Esophagus mucosa (tissue), 1 donor: ENCODE results near the gene KRT14. TPM values are rescaled to one million over a fixed set of nuclear protein-coding genes. Genes with fewer than 3 reads are reported as not detected.
"Not testable (repeated sequence)": the region's sequence is repeated elsewhere in the genome, so short reads cannot be mapped to it uniquely, and the experiment has no call there.

ENCODE experiments used
- ATAC-seq: fragments of 200-7000 bp; cut with Tn5 transposase; one replicate; pipeline ENCODE4 v1.9.1; 2020
- total RNA-seq: library from RNA; stranded (reverse); gene quantifications from one replicate; pipeline ENCODE4 v1.2.4, GENCODE V29; 2023
- donor health status: DM: yes; HTN: yes; CAD: no.

Gene KRT14
- total RNA-seq, 1 donor from 2014 or later, result 5,105 TPM

GRCh38 chr17:41600318-41600717 lies 13.6 kb upstream of the KRT14 start:
- ATAC-seq, result no peak

GRCh38 chr17:41599680-41600079 lies 13.0 kb upstream of the KRT14 start:
- no peak for ATAC-seq

- ATAC-seq, result peak; percentile 55
Observed at GRCh38 chr17:41595585-41595984, 8.9 kb upstream of the KRT14 start.

DNA sequence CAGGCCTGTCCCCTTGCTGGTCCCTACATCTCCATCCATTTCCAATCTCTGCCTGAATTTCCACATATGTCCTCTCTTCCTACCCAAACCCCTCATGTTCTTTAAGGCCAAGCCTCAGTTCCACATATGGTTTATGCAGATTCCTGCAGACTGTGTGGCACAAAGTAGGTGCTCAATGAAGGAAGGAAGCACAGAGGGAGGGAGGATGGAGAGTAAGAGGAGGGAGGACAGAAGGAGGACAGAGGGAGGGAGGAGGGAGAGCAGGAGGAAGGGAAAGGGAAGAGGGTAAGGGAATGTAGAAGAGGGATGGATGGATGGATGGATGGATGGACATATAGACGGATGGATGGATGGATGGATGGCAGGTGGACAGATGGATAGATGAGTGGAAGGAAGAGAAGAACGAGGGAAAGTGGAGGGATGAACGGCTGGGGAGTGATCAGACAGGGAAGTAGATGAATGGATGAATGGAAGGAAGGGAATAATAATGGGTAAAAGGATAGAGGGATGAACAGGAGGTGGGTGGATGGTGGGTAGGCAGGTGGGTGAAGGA lies 7.7 kb upstream of the KRT14 start:
- ATAC-seq, result no peak

GRCh38 chr17:41593306-41593981 lies 6.7 kb upstream of the KRT14 start:
- no peak for ATAC-seq

- no peak for ATAC-seq
Observed at GRCh38 chr17:41592601-41593305, 6.1 kb upstream of the KRT14 start.

- peak; percentile 12 for ATAC-seq
Observed at GRCh38 chr17:41589301-41589700, 2.6 kb upstream of the KRT14 start.

- peak; percentile 59 for ATAC-seq
Observed at GRCh38 chr17:41588126-41588810, 1.6 kb upstream of the KRT14 start.

DNA sequence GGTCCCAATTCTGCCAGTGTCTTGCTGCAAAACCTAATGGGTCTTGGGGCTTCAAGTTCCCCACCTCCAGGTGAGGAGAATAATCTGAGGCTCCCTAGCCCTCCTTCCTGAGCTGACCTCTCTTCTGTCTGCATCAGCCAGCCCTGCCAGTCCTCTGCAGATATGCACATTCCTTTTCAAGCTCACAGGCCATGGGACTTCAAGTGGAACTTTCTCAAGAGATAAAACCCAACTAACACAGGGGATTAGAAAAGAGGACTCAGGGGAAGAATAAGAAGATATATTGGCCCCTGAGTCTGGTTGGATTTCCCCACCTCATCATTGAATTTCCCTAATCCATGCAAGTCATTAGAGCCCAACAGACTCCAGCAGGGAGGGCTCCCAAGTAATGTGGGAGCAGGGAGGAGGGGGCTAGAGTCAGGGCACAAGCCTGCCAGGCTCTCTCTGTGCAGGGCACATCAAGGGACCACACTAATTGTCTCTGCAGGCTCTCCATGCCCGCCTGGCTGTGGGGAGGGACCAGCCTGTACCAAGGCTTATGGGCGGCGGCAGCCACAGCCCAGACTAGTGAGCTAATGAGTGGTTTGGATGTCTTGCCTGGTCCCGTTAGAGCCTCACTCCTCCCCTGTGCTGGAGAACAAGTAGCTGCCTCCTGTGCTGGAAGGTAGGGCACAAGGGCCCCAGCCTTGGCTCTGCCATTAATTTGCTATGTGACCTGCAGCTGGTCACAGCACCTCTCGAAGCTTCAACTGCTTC lies 1.2 kb downstream of the KRT14 start:
- ATAC-seq, result peak; percentile 31

DNA sequence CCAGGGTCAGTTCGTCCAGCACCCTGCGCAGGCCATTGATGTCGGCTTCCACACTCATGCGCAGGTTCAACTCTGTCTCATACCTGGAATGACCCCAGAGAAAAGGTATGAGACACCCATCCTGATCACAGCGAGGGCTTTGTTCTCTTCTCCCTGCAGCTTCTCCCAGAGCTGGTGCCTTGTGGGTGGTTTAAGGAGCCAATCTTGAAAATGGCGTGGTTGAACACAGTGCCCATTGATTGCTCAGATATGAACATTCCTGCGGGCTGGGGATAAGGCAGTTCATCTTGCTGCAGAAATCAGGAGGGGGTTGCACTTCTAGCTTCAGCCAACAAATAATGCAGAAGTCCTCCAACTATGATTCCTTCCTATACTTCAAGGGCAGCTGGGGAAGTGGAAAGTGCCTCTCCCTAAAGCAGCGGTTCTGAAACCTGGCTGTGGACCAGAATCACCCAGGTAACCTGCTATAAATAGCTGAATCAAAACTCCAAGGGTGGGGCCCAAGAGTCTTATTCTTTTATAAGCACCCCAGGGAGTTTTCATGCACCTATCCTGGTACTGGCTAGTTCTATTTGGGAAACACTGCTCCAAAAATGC lies 2.3 kb downstream of the KRT14 start:
- ATAC-seq, result not testable (repeated sequence)

DNA sequence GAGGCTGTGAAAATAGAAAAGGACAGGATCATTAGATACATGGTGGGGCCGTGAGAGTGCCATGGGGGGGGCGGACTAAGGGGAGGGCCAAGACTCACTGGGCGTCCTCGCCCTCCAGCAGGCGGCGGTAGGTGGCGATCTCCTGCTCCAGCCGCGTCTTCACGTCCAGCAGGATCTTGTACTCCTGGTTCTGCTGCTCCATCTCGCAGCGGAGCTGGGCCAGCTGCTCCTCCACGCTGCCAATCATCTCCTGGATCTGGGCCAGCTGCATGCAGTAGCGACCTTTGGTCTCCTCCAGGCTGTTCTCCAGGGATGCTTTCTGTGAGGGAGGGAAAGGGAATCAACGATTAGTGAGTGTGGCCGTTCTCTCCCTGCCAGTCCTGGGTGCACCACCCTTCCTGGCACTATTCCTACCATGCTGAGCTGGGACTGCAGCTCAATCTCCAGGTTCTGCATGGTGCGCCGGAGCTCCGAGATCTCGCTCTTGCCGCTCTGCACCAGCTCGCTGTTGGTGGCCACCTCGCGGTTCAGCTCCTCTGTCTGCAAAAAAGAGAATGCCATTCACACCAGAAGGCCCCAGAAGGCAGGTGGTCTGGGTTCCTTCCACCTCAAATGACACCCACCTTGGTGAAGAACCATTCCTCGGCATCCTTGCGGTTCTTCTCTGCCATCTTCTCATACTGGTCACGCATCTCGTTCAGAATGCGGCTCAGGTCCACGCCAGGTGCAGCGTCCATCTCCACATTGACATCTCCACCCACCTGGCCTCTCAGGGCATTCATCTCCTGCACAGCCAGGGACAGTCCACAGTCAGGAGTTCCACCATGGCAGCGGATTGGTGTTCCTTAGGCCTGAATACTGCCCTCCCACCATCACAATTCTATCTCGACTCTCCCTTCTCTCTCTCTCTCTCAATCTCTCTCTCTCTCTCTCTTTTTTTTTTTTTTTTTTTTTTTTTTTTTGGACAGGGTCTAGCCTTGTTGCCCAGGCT lies 3.3 kb downstream of the KRT14 start:
- ATAC-seq, result no peak

GRCh38 chr17:41582061-41582968 lies 4.4 kb downstream of the KRT14 start:
- ATAC-seq, result not testable (repeated sequence)

DNA sequence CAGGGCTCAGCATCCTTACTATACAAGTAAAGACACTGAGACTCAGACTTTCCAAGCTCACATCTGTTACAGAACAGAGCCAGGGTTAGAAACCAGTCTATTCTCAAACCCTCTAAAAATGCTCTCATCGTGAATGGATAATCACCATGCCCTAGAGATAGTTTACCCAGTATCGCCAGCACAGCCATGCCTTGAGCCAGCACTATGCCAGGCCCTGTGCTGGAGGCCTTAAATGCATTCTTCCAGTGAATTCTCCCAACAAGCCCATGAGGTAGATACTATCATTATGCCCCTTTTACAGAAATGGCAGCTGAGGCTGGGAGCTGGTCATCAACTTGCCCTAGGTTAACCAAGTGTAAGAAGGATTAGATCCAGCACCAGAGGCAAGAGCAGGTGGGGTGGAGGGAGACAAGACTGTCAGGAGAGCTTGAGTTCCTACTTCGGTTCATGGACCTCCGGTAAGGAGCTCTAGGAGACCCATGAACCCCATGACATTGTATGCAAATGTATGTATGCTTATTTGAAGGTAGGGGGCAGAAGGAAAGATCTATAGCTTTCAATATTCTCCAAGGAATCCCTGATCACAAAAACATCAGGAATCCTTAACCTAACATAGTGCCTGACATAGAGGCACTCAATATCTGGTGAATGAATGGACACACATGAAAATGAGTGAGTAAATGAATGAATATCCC lies 5.2 kb downstream of the KRT14 start:
- ATAC-seq, result no peak

DNA sequence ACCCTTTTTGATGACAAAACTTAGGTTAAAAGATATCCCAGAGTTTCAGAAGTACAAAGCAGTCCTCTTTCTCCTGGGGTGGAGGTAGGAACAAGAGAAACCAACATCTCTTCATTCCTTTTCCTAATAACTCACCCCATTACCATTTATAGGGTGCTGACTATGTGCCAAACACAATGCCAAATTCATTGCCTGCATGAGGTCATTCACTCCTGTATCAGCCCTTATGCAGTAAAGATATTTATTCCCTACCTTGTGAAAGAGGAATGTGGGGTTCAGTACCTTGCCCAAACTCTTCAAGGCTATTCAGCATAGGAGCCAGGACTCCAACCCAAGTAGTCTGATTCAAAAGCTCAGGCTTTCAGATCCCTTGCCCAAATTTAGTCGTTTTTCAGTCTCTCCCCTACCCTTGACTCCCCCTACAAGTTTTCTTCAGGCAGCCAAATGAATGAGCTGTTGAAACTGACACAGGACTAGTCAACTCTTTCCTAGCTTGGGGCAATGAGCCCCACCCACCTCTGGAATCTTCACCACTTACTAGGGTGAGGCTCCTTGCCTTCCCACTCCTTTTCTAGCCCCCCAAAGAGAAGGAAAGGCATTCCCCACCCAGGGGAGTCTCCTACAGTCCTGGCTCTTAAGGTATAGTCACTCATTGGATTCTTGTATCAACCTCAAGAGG lies 5.9 kb downstream of the KRT14 start:
- ATAC-seq, result peak; percentile 8

- ATAC-seq, result peak; percentile 0
Observed at GRCh38 chr17:41580244-41580575, 6.5 kb downstream of the KRT14 start.

DNA sequence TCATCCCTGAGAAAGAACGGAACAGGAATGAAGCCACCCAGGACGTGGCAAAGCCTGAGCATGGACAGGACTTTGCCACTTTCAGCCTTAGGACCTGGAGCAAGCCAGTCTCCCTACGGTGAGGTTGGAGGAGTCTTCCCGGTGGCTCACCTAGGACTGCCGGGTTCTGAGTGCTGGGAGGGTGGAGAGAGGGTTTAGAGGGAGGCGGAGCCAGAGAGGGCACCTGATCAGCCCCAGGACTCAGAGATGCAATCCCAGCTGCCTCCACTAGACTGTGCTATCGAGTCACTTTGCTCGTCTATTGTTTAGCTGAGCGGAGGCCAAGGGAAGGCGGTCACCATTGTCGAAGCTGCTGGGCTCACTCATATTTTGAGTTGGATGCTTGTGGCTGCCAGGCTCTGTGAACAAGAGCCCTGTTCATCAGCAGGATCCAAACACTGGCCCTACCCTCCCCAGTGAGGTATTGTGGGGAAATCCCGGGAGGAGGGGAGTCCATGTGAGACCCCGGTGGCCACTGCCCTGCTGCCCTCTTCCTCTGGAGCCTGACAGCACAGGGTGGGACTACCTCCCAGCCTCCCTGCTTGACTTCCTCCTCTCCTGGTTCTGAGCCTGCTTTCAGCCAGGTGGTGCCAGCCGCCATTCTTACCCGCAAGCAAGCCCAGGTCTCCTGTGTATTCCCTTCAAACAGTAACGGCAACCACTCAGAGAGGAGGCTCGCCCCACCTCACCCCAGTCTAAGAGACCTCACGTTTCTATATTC lies 7.0 kb downstream of the KRT14 start:
- peak; percentile 74 for ATAC-seq

DNA sequence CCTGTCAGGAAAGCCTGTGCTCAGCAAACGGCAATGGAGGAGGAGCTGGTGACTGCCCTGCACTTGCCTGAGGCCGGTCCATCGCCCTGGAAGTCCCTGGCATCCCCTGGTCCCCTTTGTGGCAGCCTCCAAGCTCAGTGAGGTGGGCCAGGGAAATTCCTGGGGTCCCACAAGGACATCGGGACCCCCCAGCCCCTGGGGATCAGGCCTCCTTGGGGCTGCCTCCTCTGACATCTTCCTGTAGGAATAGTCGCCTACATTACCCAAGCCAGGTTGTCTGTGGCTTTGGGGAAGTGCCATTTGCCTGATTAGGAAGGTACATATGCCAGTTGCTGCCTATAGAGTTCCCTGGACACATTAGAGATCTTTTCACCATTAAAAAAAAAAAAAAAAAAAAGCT lies 7.7 kb downstream of the KRT14 start:
- ATAC-seq, result no peak

GRCh38 chr17:41578538-41578937 lies 8.2 kb downstream of the KRT14 start:
- no peak for ATAC-seq
